SK-N-SH treated with all-trans-retinoic acid at 6 μM for 48 hours (cell line): Measurements from ENCODE around the gene ACMSD.

Experiments used
- ATAC-seq: fragments of 200-7000 bp; cut with Tn5 transposase; 3 replicates; pipeline ENCODE4 v1.9.1; 2020; ENCODE audit warnings: mild to moderate bottlenecking, moderate library complexity
- ARNTL ChIP-seq: fragments of 450-650 bp; formaldehyde crosslinking; IDR thresholded peaks from 2 replicates; pipeline ENCODE4 v1.5.0; 2020; ENCODE audit warnings: low read depth, mild to moderate bottlenecking, moderate library complexity, borderline replicate concordance
- BACH2 ChIP-seq: fragments of 250-450 bp; sonication (Bioruptor Pico); IDR thresholded peaks from 2 replicates; pipeline ENCODE4 v1.9.0; 2021; ENCODE audit warnings: mild to moderate bottlenecking, borderline replicate concordance
- CSDC2 ChIP-seq: fragments of 250-450 bp; sonication (Bioruptor Pico); IDR thresholded peaks from 2 replicates; pipeline ENCODE4 v1.5.0; 2020; ENCODE audit warnings: mild to moderate bottlenecking, moderate library complexity
- GLIS3 ChIP-seq: fragments of 250-450 bp; sonication (Bioruptor Pico); IDR thresholded peaks from 2 replicates; pipeline ENCODE4 v1.5.0; 2020; ENCODE audit warnings: mild to moderate bottlenecking, moderate library complexity
- ISL1 ChIP-seq: fragments of 250-450 bp; sonication (Bioruptor Pico); IDR thresholded peaks from 2 replicates; pipeline ENCODE4 v2.1.2; 2022; ENCODE audit warnings: mild to moderate bottlenecking, moderate library complexity
- OSR1 ChIP-seq: fragments of 250-450 bp; sonication (Bioruptor Pico); IDR thresholded peaks from 2 replicates; pipeline ENCODE4 v1.8.0; 2022; ENCODE audit warnings: moderate library complexity, mild to moderate bottlenecking, inconsistent platforms
- PATZ1 ChIP-seq: fragments of 250-450 bp; sonication (Bioruptor Pico); IDR thresholded peaks from 2 replicates; pipeline ENCODE4 v1.8.0; 2020; ENCODE audit warnings: mild to moderate bottlenecking, moderate library complexity, borderline replicate concordance
- POU6F1 ChIP-seq: fragments of 250-450 bp; sonication (Bioruptor Pico); IDR thresholded peaks from 2 replicates; pipeline ENCODE4 v1.8.0; 2021; ENCODE audit warnings: low read depth, mild to moderate bottlenecking, moderate library complexity, borderline replicate concordance
- PPARA ChIP-seq: fragments of 250-450 bp; sonication (Bioruptor Pico); IDR thresholded peaks from 2 replicates; pipeline ENCODE4 v1.5.0; 2020; ENCODE audit warnings: mild to moderate bottlenecking, borderline replicate concordance
- SNAI2 ChIP-seq: fragments of 250-450 bp; sonication (Bioruptor Pico); IDR thresholded peaks from 2 replicates; pipeline ENCODE4 v1.5.0; 2020; ENCODE audit warnings: mild to moderate bottlenecking, moderate library complexity
- TCF4 ChIP-seq: fragments of 250-450 bp; sonication (Bioruptor Pico); IDR thresholded peaks from 2 replicates; pipeline ENCODE4 v1.8.0; 2021; ENCODE audit warnings: mild to moderate bottlenecking, moderate library complexity, borderline replicate concordance
- ZC3H10 ChIP-seq: fragments of 250-450 bp; sonication (Bioruptor Pico); IDR thresholded peaks from 2 replicates; pipeline ENCODE4 v1.5.1; 2021; ENCODE audit warnings: mild to moderate bottlenecking, moderate library complexity
- ZFP3 ChIP-seq: fragments of 250-450 bp; sonication (Bioruptor Pico); IDR thresholded peaks from 2 replicates; pipeline ENCODE4 v1.5.0; 2020; ENCODE audit warnings: mild to moderate bottlenecking, moderate library complexity
- ZFP30 ChIP-seq: fragments of 450-650 bp; formaldehyde crosslinking; IDR thresholded peaks from 2 replicates; pipeline ENCODE4 v1.5.0; 2022; ENCODE audit warnings: mild to moderate bottlenecking, moderate library complexity
- ZNF565 ChIP-seq: fragments of 450-650 bp; formaldehyde crosslinking; conservative IDR thresholded peaks from 2 replicates; pipeline ENCODE4 v1.5.0; 2020; ENCODE audit warnings: low read depth, mild to moderate bottlenecking, moderate library complexity
- ZNF70 ChIP-seq: fragments of 450-650 bp; formaldehyde crosslinking; IDR thresholded peaks from 2 replicates; pipeline ENCODE4 v1.5.0; 2020; ENCODE audit warnings: mild to moderate bottlenecking, moderate library complexity
- TF ChIP-seq, protein P1 (sequence below): fragments of 250-450 bp; sonication (Bioruptor Pico); IDR thresholded peaks from 2 replicates; pipeline ENCODE4 v1.5.1; 2020; ENCODE audit warnings: low read depth, mild to moderate bottlenecking, moderate library complexity
- TF ChIP-seq, protein P2 (sequence below): fragments of 250-450 bp; sonication (Bioruptor Pico); IDR thresholded peaks from 2 replicates; pipeline ENCODE4 v1.5.0; 2020; ENCODE audit warnings: mild to moderate bottlenecking, moderate library complexity
- TF ChIP-seq, protein P3 (sequence below): fragments of 250-450 bp; sonication (Bioruptor Pico); IDR thresholded peaks from 2 replicates; pipeline ENCODE4 v1.5.1; 2021; ENCODE audit warnings: mild to moderate bottlenecking, moderate library complexity

The ACMSD gene

GRCh38 chr2:134873152-134873551 is 34.7 kb downstream of the ACMSD start:
- TF ChIP-seq PATZ1 (CRISPR knock-in tag) (no peak), POU6F1 (CRISPR knock-in tag) (no peak), ZNF565 (CRISPR knock-in tag) (no peak), SNAI2 (CRISPR knock-in tag) (no peak), ZNF70 (CRISPR knock-in tag) (no peak), ZC3H10 (CRISPR knock-in tag) (no peak), ARNTL (no peak), OSR1 (no peak), ZFP3 (CRISPR knock-in tag) (no peak), CSDC2 (CRISPR knock-in tag) (no peak), GLIS3 (no peak), PPARA (no peak), TCF4 (CRISPR knock-in tag) (no peak)
- TF ChIP-seq, protein P1, sequence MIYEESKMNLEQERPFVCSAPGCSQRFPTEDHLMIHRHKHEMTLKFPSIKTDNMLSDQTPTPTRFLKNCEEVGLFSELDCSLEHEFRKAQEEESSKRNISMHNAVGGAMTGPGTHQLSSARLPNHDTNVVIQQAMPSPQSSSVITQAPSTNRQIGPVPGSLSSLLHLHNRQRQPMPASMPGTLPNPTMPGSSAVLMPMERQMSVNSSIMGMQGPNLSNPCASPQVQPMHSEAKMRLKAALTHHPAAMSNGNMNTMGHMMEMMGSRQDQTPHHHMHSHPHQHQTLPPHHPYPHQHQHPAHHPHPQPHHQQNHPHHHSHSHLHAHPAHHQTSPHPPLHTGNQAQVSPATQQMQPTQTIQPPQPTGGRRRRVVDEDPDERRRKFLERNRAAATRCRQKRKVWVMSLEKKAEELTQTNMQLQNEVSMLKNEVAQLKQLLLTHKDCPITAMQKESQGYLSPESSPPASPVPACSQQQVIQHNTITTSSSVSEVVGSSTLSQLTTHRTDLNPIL: no peak
- TF ChIP-seq, protein P2, sequence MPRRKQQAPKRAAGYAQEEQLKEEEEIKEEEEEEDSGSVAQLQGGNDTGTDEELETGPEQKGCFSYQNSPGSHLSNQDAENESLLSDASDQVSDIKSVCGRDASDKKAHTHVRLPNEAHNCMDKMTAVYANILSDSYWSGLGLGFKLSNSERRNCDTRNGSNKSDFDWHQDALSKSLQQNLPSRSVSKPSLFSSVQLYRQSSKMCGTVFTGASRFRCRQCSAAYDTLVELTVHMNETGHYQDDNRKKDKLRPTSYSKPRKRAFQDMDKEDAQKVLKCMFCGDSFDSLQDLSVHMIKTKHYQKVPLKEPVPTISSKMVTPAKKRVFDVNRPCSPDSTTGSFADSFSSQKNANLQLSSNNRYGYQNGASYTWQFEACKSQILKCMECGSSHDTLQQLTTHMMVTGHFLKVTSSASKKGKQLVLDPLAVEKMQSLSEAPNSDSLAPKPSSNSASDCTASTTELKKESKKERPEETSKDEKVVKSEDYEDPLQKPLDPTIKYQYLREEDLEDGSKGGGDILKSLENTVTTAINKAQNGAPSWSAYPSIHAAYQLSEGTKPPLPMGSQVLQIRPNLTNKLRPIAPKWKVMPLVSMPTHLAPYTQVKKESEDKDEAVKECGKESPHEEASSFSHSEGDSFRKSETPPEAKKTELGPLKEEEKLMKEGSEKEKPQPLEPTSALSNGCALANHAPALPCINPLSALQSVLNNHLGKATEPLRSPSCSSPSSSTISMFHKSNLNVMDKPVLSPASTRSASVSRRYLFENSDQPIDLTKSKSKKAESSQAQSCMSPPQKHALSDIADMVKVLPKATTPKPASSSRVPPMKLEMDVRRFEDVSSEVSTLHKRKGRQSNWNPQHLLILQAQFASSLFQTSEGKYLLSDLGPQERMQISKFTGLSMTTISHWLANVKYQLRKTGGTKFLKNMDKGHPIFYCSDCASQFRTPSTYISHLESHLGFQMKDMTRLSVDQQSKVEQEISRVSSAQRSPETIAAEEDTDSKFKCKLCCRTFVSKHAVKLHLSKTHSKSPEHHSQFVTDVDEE: no peak
- TF ChIP-seq, all 23 proteins: peak for 0
- ATAC-seq: no peak

- TF ChIP-seq PATZ1 (CRISPR knock-in tag): no peak
- no peak for TF ChIP-seq PPARA
- TF ChIP-seq OSR1: no peak
- no peak for TF ChIP-seq CSDC2 (CRISPR knock-in tag)
- TF ChIP-seq, protein P3, sequence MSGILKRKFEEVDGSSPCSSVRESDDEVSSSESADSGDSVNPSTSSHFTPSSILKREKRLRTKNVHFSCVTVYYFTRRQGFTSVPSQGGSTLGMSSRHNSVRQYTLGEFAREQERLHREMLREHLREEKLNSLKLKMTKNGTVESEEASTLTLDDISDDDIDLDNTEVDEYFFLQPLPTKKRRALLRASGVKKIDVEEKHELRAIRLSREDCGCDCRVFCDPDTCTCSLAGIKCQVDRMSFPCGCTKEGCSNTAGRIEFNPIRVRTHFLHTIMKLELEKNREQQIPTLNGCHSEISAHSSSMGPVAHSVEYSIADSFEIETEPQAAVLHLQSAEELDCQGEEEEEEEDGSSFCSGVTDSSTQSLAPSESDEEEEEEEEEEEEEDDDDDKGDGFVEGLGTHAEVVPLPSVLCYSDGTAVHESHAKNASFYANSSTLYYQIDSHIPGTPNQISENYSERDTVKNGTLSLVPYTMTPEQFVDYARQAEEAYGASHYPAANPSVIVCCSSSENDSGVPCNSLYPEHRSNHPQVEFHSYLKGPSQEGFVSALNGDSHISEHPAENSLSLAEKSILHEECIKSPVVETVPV: no peak
- no peak for TF ChIP-seq ZFP30
- no peak for ATAC-seq
Observed at GRCh38 chr2:134875309-134875708, 36.9 kb downstream of the ACMSD start.

- ATAC-seq: no peak
- no peak for TF ChIP-seq ZNF70 (CRISPR knock-in tag)
- no peak for TF ChIP-seq TCF4 (CRISPR knock-in tag)
- TF ChIP-seq ZC3H10 (CRISPR knock-in tag): no peak
- no peak for TF ChIP-seq POU6F1 (CRISPR knock-in tag)
- TF ChIP-seq BACH2 (CRISPR knock-in tag): no peak
- TF ChIP-seq ZFP3 (CRISPR knock-in tag): no peak
- TF ChIP-seq ISL1 (CRISPR knock-in tag): no peak
- no peak for TF ChIP-seq ARNTL
- TF ChIP-seq, protein P2: no peak
- no peak for TF ChIP-seq ZFP30
- TF ChIP-seq PATZ1 (CRISPR knock-in tag): no peak
- TF ChIP-seq GLIS3: no peak
Observed at GRCh38 chr2:134882773-134883172, 44.4 kb downstream of the ACMSD start.
